ENCODE measurements around the gene ASCL5.

DNA sequence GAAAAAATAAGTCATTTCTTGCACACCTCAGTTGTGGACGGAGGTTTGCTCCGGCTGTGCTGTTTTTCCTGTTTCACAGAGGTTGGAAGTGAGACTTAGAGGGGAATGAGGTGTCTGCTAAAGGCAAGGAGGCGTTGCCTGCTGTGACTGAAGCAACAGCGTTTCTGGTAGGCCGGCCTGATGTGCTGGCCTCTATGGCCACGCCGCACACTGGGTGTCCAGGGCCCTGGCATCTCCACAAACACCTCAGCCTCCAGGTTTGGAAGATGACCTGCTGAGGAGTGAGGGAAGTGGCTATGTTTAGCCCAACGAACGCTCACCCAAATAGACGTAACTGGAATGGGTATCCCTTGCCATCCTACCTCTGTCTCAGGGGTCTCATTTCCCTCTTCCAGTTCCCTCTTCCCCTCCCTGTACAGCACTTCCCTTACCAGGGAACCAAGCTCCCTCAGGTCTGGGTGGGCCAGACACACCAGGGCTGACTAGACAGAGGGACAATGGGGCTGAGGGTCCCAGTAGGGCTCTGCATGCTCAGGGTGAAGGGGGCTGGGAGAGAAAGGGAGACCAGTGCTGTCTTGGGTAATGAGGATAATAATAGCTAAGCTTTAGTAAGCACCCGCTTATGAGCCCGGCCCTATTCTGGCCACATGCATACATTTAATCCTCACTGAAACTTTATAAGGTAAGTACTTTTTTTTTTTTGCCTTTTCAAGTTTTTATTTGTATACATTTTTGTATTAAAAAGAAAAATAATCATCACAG is 26.6 kb downstream of the ASCL5 start:
- TF ChIP-seq ZFX (IDR thresholded peaks at IDR 0.05), result no peak; the same call in 1 of the 2 replicates
- TF ChIP-seq, protein P1, sequence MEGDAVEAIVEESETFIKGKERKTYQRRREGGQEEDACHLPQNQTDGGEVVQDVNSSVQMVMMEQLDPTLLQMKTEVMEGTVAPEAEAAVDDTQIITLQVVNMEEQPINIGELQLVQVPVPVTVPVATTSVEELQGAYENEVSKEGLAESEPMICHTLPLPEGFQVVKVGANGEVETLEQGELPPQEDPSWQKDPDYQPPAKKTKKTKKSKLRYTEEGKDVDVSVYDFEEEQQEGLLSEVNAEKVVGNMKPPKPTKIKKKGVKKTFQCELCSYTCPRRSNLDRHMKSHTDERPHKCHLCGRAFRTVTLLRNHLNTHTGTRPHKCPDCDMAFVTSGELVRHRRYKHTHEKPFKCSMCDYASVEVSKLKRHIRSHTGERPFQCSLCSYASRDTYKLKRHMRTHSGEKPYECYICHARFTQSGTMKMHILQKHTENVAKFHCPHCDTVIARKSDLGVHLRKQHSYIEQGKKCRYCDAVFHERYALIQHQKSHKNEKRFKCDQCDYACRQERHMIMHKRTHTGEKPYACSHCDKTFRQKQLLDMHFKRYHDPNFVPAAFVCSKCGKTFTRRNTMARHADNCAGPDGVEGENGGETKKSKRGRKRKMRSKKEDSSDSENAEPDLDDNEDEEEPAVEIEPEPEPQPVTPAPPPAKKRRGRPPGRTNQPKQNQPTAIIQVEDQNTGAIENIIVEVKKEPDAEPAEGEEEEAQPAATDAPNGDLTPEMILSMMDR (conservative IDR thresholded peaks at IDR 0.05), result no peak

Data from C4-2B (cell line).